NCI-H82 treated with DMSO at 0.1 percent for 48 hours (cell line): ENCODE data around the gene POU2F3.
"Not testable (repeated sequence)": the region's sequence is repeated elsewhere in the genome, so short reads cannot be mapped to it uniquely, and the experiment has no call there.

Experiments
- DNase-seq: peaks from one replicate; lab custom pipeline; 2025; ENCODE audit not compliant: unreplicated experiment; lab: John Stamatoyannopoulos, UW

Gene POU2F3

GRCh38 chr11:120249279-120250262 lies 9.6 kb downstream of the POU2F3 start:
- DNase-seq: no peak

DNA sequence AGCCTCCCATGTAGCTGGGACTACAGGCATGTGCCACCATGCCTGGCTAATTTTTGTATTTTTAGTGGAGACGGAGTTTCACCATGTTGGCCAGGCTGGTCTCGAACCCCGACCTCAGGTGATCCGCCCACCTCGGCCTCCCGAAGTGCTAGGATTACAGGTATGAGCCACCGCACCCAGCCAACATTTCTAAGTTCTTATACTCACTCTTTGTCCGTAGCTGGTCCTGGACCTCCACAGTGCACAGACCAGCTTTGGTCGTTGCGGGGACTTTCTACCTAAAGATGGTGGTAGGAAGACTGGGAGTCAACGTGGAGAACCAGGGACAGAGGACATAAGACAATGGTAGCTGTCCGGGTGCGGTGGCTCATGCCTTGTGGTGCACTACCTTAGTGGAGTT lies 13.4 kb downstream of the POU2F3 start:
- DNase-seq: not testable (repeated sequence)

DNA sequence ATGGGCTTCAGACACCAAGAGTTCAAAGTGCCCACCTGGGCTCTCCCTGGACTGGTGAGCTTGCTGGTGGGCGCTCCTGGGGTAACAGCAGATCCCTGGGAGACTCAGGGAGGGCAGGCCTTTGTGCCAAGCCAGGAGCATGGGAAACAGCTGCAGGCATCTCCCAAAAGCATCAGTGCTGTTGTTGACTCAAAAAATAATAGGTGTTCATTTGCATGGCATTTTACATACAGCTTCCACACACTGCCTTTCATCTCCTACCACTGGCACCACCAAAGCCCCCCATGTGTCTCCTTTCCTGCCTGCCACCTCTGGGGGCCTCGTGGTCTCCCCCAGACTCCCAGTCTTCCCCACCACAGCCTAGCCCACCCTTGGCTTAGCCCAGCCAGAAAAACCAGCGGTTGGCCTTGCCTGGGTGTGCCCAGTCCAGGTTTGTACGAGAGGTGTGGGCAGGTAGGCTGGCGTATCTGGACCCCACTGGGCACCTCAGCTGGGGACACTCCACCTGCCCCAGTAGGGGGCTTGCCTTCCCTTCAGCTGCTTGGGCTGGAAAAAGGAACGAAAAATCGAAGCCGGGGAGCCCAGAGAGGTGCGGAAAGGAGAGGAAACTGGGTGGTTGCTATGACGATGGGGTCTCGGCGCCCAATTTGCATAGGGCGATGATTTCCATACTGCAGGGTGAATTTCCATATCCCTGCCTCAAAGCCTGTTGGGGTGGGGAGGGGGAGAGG lies 15.0 kb downstream of the POU2F3 start:
- DNase-seq: no peak

GRCh38 chr11:120255519-120255866 lies 15.6 kb downstream of the POU2F3 start:
- no peak for DNase-seq

DNA sequence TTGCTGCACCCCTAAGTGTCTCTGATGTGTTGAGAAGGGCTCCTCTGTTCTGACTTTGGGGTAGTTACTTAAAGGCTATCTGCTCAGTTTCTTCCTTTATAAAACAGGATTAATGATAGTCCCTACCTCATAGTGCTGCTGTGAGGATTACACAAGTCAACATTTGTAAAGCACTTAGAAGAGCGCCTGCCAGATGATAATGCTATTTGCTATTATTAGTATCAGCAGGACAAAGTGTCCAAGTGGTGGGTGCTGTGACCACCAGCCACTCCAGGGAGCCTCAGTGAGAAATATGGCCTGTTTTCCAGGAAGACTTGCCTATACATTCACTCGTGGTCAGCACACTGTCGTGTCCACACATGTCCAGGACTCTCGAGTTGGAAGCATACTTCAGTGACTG lies 16.2 kb downstream of the POU2F3 start:
- DNase-seq: no peak

DNA sequence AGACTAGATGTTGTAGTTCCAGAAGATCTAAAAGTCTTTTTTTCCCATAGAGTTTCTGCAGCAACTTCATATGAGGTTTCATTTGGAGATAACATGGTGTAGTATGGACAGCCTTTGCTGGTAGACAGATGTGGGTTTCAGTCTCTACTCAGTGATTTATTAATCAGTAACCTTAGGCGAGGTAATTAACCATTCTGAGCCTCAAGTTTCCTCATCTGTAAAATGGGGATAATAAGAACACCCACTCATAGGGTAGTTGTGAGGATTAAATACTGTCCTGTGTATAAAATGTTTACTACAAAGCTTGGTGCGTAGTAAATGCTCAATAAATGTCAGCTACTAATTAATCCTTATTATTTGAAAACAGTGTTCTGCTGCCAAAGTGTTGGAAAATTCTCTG lies 16.8 kb downstream of the POU2F3 start:
- DNase-seq: no peak

DNA sequence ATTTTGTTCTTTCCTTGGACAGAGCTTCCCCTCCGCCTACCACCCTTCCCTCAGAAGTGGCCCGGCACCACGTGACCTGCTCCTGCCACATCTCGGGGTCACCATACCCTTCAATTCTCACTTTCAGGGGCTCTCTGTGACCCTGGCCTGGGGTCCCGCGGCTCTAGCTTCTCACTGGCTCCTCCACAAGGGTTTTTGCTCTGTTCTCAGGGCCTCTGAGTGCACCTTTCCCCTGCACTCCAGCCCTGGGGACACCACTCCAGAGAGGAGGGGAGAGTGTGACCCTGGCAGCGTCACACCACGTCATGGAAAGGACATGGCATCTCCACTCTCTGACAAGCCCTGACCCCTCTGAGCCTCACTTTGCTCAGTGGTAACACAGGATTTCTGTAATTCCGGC lies 17.4 kb downstream of the POU2F3 start:
- no peak for DNase-seq

- no peak for DNase-seq
These were observed 18.7 kb downstream of the POU2F3 start for GRCh38 chr11:120258661-120259060.

- no peak for DNase-seq
These were observed 19.3 kb downstream of the POU2F3 start for GRCh38 chr11:120259241-120259640.

GRCh38 chr11:120259988-120260565 lies 20.1 kb downstream of the POU2F3 start:
- DNase-seq: no peak

GRCh38 chr11:120260616-120261015 lies 20.7 kb downstream of the POU2F3 start:
- no peak for DNase-seq

GRCh38 chr11:120261321-120261720 lies 21.4 kb downstream of the POU2F3 start:
- no peak for DNase-seq

DNA sequence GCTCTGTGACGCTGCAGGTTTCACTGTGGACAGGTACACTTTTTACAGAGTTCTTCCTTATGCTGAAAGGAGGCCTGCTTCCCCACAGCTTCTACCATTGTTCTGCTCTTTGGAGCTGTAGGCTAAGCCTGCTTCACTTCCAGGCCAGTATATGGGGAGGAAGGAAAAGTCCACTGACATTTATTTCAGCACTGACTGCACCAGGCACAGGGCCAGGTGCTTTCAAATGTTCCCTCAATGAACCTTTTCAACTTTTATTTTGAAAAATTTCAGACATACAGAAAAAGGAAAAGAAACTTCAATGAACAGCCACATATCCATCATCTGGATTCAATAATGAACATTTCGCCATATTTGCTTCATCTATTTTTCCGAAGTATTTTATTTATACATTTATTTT lies 22.0 kb downstream of the POU2F3 start:
- no peak for DNase-seq

- DNase-seq: no peak
These were observed 27.4 kb downstream of the POU2F3 start for GRCh38 chr11:120267319-120267718.

DNA sequence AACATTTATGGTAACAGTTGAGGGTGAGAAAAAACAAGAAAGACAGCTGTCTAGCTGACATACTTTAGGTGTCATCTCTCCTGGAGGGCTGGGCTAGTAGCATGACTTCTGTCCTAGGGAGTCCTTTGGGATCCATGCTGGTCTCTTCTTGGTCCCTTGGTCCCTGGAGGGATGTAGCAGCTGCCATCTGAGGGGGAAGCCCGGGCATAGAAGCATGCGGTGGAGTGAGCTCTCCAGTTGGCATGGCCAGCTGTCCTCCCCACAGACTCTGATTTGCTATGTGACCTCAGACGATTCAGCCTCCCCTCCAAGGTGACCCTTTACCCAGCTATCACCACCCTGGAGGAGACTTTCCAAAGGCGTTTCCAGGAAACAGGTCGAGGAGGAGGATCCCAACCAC lies 28.7 kb downstream of the POU2F3 start:
- DNase-seq: no peak

DNA sequence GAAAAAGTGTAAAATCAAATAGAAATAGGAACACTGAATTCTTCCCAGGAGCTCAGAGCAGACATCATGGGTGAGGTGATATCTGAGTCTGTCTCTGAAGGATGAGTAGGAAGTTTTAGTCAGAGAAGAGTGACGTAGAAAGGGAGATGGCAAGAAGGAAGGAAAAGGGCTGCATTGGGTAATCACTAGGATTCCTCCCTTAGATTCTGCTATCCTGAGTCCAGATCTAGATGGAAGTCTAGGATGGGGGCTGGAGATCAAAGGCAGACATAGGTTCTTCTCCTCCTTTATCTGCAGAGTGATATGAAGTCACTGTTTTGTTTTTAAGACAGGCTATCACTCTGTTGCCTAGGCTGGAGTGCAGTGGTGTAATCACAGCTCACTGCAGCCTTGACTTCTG lies 30.4 kb downstream of the POU2F3 start:
- DNase-seq: no peak

GRCh38 chr11:120271672-120272071 lies 31.7 kb downstream of the POU2F3 start:
- no peak for DNase-seq

DNA sequence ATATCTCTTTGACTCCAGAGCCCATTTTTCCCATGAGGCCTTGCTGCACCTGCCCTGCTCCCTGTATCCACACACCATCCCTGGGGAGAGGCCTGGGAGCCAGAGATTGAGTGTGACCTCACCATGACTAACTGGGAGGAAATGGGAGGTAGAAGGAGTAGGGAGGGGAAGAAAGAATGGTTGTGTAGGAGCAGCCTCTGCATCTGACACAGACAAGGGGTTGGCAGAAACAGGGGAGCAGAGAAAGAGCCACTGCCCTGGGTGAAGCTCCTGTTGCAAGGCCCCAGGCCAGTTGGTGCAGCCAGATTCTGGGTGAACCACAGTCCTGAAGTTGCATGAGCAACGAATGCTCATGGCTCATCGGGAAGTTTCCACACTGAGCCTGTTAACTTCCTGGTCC lies 32.4 kb downstream of the POU2F3 start:
- DNase-seq: no peak

DNA sequence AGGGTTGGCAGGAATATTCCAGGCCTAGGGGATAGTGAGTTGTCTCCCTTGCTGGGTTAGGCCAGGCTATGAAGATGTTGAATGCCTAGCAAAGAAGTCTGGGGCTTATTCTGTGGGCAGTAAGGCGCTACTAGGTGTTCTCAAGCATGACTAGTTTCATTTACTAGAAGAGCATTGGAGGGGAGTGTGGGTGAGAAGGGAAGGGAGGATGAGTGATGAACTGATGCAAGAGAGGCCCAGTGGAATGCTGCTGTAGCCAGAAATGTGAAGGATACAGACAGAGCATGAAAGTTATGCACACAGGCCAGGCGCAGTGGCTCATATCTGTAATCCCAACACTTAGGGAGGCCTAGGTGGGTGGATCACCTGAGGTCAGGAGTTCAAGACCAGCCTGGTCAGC lies 33.5 kb downstream of the POU2F3 start:
- DNase-seq: no peak

GRCh38 chr11:120273956-120274355 lies 34.0 kb downstream of the POU2F3 start:
- not testable (repeated sequence) for DNase-seq

- DNase-seq: no peak
These were observed 39.6 kb downstream of the POU2F3 start for GRCh38 chr11:120279502-120279901.

GRCh38 chr11:120280600-120281051 lies 40.7 kb downstream of the POU2F3 start:
- no peak for DNase-seq
